GM19455 (cell line): ENCODE results near the gene GLTP.
"Not testable (repeated sequence)": the region's sequence is repeated elsewhere in the genome, so short reads cannot be mapped to it uniquely, and the experiment has no call there.

Experiments used
- ATAC-seq: cut with Tn5 transposase; IDR thresholded peaks from one replicate; pipeline ENCODE4 v1.9.1; 2021; ENCODE audit not compliant: unreplicated experiment

Gene GLTP

GRCh38 chr12:109878749-109879148 lies 1.6 kb downstream of the GLTP start:
- no peak for ATAC-seq

GRCh38 chr12:109878247-109878625 lies 2.1 kb downstream of the GLTP start:
- no peak for ATAC-seq

DNA sequence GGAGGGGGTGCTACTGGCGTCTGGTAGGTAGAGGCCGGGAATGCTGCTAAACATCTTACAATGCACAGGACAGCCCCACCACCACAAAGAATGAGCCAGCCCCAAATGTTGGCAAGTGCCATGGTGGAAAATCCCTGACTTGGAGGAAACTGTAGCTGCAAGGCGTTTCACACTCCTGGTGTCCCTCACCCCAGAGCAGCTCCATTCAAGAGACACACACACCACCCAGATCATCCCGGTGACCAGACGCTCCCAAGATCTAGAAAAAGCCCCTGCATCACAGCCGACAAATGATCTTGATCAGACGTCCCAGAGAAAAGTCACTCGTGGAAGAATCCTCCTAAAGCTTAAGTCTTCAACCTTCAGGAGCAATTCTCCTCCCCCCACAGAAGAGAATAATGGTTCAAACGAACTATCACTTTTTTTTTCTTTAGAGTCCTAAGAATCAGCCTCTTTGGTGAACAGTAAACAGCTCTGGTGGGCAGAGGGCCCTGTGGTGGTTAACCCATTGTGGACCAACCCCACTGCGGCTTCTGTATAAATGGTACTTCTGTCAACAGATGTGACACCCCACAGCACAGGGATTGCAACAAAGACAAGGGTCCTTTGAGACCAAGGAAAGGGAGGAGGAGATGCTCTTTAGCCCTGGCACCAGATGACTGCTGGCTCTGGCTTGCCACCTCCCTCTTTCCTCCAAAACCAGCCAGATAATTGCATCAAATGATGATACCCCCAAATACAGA lies 2.7 kb downstream of the GLTP start:
- no peak for ATAC-seq

DNA sequence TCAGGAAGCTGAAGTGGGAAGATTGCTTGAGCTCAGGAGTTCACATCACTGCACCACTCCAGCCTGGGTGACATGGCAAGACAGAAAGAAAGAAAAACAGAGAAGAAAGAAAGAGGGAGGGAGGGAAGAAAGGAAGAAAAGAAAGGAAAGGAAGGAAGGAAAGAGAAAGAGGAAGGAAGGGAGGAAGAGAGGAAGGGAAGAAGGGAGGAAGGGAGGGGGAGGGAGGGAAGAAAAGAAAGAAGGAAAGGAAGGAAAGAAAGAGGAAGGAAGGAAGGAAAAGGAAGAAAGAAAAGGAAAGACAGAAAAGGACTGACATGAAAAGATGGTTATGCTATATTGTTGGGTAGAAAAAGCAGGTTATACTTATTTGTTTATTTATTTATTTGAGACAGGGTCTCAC lies 3.9 kb downstream of the GLTP start:
- ATAC-seq: no peak

- no peak for ATAC-seq
These were observed 4.7 kb downstream of the GLTP start for GRCh38 chr12:109875572-109876131.

DNA sequence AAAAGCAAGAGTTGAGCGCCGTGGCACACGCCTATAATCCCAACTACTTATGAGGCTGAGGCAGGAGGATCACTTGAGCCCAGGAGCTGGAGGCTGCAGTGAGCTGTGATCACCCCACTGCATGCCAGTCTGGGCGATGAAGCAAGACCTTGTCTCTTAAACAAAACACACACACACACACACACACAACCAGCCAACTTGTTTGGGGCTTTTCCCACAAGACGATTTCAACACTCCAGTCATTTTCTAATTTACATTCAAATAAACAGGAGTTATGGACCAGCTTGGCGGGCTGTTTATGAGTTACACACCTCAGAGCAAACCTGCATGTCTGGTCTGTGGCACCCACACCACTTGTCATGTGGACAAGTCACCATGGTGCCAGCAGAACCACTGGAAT lies 6.7 kb downstream of the GLTP start:
- no peak for ATAC-seq

DNA sequence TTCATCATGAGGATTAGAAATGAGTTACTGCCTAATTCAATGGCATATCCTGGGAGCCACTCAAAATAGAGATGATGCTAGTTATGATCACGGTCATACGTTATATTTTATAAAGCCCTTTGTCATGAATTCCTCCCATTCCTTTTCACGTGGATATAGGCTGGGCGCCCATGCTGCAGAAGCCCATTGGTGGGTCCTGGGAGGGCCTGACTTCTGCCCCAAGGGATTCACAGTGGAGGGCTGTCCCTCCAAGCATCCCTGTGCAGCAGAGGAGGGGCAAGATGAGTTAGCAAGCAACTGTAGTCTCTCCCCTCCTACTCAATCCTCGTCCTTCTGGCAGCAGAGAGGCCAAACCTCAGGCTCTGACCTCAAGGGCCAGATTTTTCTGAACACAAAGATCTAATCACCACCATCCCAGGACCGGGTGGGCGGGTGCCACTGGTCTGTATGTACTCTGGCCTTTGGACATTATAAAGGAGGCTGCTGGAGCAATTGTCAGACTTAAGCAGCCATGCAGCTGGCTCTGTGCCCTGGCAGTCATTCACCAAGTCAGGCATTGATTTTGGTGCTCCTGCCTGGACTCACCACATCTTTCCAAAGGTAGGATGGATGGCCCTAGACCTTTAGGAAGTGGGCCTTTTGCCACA lies 8.6 kb downstream of the GLTP start:
- no peak for ATAC-seq

- ATAC-seq: no peak
These were observed 9.7 kb downstream of the GLTP start for GRCh38 chr12:109870648-109871047.

DNA sequence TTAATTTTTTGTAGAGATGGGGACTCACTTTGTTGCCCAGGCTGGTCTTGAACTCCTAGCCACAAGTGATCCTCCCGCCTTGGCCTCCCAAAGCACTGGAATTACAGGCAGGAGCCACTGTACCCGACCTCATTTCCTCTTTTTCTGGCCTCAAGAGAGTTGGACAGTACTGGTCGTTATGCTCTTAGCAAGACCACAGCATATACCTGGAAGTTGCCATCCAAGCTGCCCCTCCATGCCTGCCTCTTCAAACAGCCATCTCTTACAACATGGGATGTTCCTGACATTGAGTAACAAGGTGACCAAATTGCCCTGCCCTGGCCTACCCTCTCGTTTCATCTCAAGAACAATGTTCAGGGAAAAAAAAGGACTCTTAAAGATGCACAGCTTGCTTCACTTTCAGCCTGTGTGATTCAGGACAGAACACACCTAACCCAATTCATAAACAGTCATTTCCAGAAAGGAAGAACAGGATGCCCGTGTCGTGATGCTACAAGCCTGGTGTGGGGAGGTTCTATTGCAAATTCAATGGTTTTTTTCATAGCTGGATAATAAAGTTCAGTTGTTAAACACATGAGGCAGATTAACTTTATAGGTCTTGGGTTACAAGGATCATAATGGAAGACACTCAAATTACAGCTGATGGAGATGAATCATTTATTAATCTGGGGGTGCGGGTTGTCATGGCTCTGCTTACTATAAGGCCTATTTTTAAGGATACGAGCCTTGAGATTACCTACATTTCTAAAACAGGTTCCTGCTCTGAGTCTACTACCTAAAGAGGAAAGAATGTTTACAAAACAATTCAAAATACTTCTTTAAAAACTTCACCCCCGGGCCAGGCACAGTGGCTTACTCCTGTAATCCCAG lies 11.9 kb downstream of the GLTP start:
- ATAC-seq: no peak

- no peak for ATAC-seq
These were observed 15.4 kb downstream of the GLTP start for GRCh38 chr12:109864916-109865315.

DNA sequence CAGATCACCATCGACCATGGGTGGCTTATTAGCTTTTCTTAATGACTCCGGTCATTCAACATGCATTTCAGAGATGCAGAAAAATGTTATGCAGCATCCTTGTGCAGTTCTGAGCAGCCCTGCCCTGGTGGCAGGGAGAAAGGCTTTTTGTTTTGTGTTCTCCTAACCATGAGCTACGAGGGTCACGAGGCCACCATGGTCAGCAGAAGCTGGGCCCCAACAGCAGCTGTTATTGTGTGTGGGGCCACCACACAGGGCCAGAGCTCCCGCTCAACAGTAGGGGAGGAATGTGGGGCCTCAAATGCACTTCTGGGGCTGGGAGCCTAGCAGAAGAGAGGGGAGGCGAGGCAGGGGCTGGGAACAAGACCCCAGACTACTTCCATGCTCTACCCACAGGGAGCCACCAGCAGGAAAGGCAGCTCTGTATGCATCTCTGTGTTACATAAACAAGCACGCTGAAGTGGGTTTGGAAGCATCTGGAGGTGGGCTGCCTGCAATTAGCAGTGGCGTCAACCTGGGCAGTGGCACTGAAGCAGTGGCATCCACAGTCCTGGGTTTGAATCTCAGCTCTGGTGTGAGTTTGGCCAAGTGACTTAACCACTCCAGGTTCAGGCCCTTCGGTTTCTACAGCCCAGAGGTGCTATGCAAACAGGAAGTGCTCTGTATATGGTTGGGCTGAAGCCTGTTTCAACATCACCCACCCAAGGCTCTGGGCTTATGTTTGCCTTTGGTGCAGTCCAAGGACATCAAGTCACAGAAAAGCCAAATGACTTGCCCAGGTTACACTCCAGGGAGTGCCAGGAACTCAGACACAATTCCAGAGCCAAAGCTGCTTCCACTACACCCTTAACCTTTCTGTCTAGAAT lies 16.3 kb downstream of the GLTP start:
- ATAC-seq: no peak

DNA sequence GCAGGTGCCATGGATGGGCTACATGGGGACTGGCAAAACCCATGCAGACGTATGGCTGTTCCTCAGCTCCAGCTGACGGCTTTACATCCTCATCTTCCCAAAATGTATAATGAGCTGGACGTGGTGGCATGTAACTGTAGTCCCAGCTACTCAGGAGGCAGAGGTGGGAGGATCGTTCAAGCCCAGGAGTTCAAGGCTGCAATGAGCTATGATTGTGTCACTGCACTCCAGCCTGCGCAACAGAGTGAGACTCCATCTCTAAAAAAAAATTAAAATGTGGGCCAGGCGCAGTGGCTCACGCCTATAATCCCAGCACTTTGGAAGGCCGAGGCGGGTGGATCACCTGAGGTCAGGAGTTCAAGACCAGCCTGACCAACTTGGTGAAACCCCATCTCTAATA lies 17.9 kb downstream of the GLTP start:
- ATAC-seq: not testable (repeated sequence)

DNA sequence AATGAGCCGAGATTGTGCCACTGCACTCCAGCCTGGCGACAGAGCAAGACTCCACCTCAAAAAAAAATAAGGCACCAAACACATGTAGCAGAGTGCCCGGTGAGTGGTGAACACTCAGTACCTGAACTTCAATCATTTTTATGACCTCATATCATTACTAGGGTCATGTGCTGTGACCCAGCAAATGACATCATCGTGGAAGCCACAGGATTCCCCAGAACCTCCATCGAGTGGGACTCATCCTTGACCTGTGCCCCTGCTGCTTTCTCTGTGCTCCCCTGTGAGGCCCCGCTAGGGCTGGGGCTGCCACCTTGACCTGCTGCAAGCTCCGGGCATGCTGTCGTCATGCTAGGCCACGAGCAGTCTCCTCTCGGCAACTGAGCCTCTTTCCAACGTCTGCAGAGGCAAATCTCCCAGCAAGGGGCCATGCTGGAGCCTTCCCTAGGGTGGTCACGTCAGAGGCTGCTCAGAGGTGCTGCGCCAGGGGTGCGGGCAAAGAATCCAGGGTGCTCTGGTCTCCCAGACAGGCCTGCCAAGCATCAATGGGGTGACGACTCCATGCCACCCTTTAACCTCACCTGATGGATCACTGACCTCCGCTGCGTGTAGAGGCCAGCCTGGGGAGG lies 18.5 kb downstream of the GLTP start:
- ATAC-seq: no peak

- no peak for ATAC-seq
These were observed 19.4 kb downstream of the GLTP start for GRCh38 chr12:109860977-109861376.

DNA sequence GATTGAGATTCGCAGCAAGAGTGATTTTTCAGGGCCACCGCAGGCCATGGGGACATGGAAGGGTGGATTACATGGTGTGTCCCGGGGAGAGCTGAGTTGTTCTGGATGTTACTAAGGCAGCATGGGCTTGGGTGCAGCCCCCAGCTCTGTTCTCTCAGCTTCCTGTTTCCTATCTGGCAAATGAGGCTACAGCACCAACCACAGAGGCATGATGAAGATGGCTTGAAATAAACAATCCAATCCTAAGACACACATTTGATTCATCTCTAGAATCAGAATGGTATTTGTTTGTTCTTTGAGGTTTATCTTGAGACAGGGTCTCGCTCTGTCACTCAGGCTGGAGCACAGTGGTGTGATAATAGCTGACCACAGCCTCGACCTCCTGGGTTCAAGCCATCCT lies 21.6 kb downstream of the GLTP start:
- ATAC-seq: no peak

- ATAC-seq: no peak
These were observed 22.6 kb downstream of the GLTP start for GRCh38 chr12:109857715-109858114.

- no peak for ATAC-seq
These were observed 25.0 kb downstream of the GLTP start for GRCh38 chr12:109855377-109855776.

- not testable (repeated sequence) for ATAC-seq
These were observed 29.8 kb downstream of the GLTP start for GRCh38 chr12:109850518-109850917.

GRCh38 chr12:109847142-109847735 lies 33.1 kb downstream of the GLTP start:
- ATAC-seq: no peak

- ATAC-seq: no peak
These were observed 34.5 kb downstream of the GLTP start for GRCh38 chr12:109845824-109846205.
